PC-3 (cell line): ENCODE measurements around the gene LSP1. TPM values are rescaled to one million over a fixed set of nuclear protein-coding genes. Genes with fewer than 3 reads are reported as not detected.

Experiments
- ATAC-seq: fragments of 200-7000 bp; cut with Tn5 transposase; 2 replicates; pipeline ENCODE4 v1.9.1; 2020; ENCODE audit warnings: mild to moderate bottlenecking, moderate library complexity
- BruUV-seq: library from RNA; stranded (reverse); fragments of 400-500 nt; replicated peaks from 2 replicates; lab custom pipeline; 2021; lab: Mats Ljungman, UMichigan
- CTCF ChIA-PET: fragments of 300-600 bp; sonication (Branson Sonifier 250); formaldehyde crosslinking; loops from one replicate; lab custom pipeline; 2022; ENCODE audit warnings: antibody characterized with exemption; lab: Charles Lee
- POLR2A ChIA-PET: fragments of 300-600 bp; sonication (Branson Sonifier 250); formaldehyde crosslinking; loops from one replicate; lab custom pipeline; 2022; ENCODE audit warnings: antibody characterized with exemption; ENCODE audit not compliant: unreplicated experiment; lab: Charles Lee
- DNase-seq: peaks from one replicate; pipeline ENCODE4 v3.0.0-alpha.2; 2015
- H2AFZ ChIP-seq: fragments of 300-600 bp; sonication (generic); 2 replicates; pipeline ENCODE4 v1.6.0; 2016; ENCODE audit warnings: antibody characterized with exemption, low read length
- H3F3A ChIP-seq: fragments of 300-600 bp; sonication (generic); one replicate; pipeline ENCODE4 v1.6.0; 2017; ENCODE audit warnings: antibody characterized with exemption, low read length, control low read depth, mild to moderate bottlenecking; ENCODE audit not compliant: unreplicated experiment
- H3K27ac ChIP-seq: fragments of 300-600 bp; sonication (generic); 2 replicates; pipeline ENCODE4 v1.5.1; 2016; ENCODE audit warnings: mild to moderate bottlenecking, low read length
- H3K27me3 ChIP-seq: fragments of 300-600 bp; sonication (generic); 2 replicates; pipeline ENCODE4 v1.6.1; 2016; ENCODE audit warnings: low read length, mixed read lengths
- H3K36me3 ChIP-seq: fragments of 300-600 bp; sonication (generic); 2 replicates; pipeline ENCODE4 v1.6.1; 2016; ENCODE audit warnings: low read depth, mixed run types, low read length, mixed read lengths
- H3K4me1 ChIP-seq: fragments of 300-600 bp; sonication (generic); 2 replicates; pipeline ENCODE4 v1.5.1; 2016; ENCODE audit warnings: low read length; ENCODE audit not compliant: insufficient read depth
- H3K4me2 ChIP-seq: fragments of 300-600 bp; sonication (generic); 2 replicates; pipeline ENCODE4 v1.6.0; 2016; ENCODE audit warnings: low read length
- H3K4me3 ChIP-seq: fragments of 300-600 bp; sonication (generic); 2 replicates; pipeline ENCODE4 v1.5.1; 2016; ENCODE audit warnings: mild to moderate bottlenecking, low read length, mixed read lengths
- H3K79me2 ChIP-seq: fragments of 300-600 bp; sonication (generic); 2 replicates; pipeline ENCODE4 v1.6.1; 2017; ENCODE audit warnings: low read length, mixed read lengths
- H3K9ac ChIP-seq: fragments of 300-600 bp; sonication (generic); 2 replicates; pipeline ENCODE4 v1.6.0; 2016; ENCODE audit warnings: mild to moderate bottlenecking, low read length
- H3K9me2 ChIP-seq: fragments of 300-600 bp; sonication (generic); replicated peaks from 2 replicates; pipeline ENCODE4 v1.6.1; 2016; ENCODE audit warnings: mixed run types, low read length, mixed read lengths
- H3K9me3 ChIP-seq: fragments of 300-600 bp; sonication (generic); 2 replicates; pipeline ENCODE4 v1.6.1; 2016; ENCODE audit warnings: low read length, mixed read lengths
- H4K20me1 ChIP-seq: fragments of 300-600 bp; sonication (generic); 2 replicates; pipeline ENCODE4 v1.6.1; 2016; ENCODE audit warnings: low read length, mixed read lengths
- EZH2 ChIP-seq: fragments of 300-600 bp; sonication (generic); IDR thresholded peaks from one replicate; pipeline ENCODE4 v1.6.1; 2017; ENCODE audit warnings: antibody characterized with exemption, mild to moderate bottlenecking, low read length; ENCODE audit not compliant: unreplicated experiment
- EZH2phosphoT487 ChIP-seq: fragments of 300-600 bp; sonication (generic); IDR thresholded peaks from 2 replicates; pipeline ENCODE4 v1.6.1; 2018; ENCODE audit warnings: mild to moderate bottlenecking, antibody characterized with exemption, low read length, borderline replicate concordance
- intact Hi-C: fragments of 100-400 bp; cut with micrococcal nuclease; formaldehyde crosslinking; loops from 2 replicates; pipeline ENCODE4 v1.9.0; 2023
- total RNA-seq: library from RNA; depleted of rRNA; stranded (reverse); fragments of >200 nt; gene quantifications from 2 replicates; pipeline ENCODE4 v1.2.3, GENCODE V29; 2014
- TF ChIP-seq, protein P1 (sequence below): fragments of 300-600 bp; sonication (generic); conservative IDR thresholded peaks from 2 replicates; pipeline ENCODE4 v1.5.1; 2017; ENCODE audit warnings: antibody characterized with exemption, low read depth, mild to moderate bottlenecking, low read length

Gene LSP1
- total RNA-seq, 1 experiment from 2014 or later: not detected

DNA sequence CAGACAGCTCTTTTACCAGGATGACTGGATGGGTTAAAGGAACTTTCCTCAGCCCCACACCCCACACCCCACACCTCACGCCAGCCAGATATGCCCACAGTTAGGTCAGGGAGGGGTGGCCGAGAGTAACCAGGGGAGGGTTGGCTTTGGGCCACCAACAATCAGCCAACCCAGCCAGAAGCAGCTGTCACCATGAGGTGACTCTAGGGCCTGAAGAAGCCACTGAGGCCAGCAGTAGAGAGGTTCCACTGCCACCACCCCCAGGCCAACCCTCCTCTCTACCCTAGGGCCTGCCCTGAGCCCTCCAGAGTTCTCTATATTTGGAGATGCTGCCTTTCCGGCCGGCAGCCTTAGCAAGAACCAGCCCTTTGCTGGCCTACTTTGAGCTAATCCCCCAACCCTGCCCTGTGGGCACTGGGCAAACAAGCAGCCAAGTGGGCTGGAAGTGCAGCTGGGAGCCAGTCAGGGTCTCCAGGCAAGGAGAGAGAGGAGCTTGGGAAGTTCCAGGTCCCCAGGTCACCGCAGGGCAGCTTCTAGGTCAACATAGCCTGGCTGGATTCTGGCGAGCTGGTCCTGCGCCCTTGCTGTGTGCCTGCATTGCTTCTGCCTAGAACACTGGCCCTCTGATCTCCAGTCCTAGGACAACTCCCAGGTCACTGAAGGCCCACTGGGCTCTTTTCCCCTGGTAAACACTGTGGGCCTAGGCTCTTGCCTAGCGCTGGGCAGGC, 30.1 kb upstream of the LSP1 start:
- Histone ChIP-seq H3K79me2 (no peaks in the 10 kb centered on the region), H3K9me2 (no peaks in the 10 kb centered on the region), H3K36me3 (no peaks in the 10 kb centered on the region), H3K4me2 (no peak overlapping the region), H3K27ac (no peak overlapping the region), H3F3A (no peaks in the 10 kb centered on the region), H3K4me1 (peaks cover 13% of the 10 kb centered on the region), H3K4me3 (no peak overlapping the region), H3K27me3 (no peaks in the 10 kb centered on the region), H4K20me1 (no peaks in the 10 kb centered on the region), H2AFZ (no peak overlapping the region), H3K9ac (no peak overlapping the region), H3K9me3 (no peaks in the 10 kb centered on the region)
- ChIA-PET POLR2A (no interaction called here), CTCF (interaction anchor here (0.5 kb wide), 1 partner anchor 10 kb away, joined by 7 read pairs; no protein-coding TSS in a partner anchor)
- no TSS peak for BruUV-seq
- DNase-seq: no peak
- ATAC-seq: no peak
- intact Hi-C loops: no loop called here
- TF ChIP-seq, protein P1, sequence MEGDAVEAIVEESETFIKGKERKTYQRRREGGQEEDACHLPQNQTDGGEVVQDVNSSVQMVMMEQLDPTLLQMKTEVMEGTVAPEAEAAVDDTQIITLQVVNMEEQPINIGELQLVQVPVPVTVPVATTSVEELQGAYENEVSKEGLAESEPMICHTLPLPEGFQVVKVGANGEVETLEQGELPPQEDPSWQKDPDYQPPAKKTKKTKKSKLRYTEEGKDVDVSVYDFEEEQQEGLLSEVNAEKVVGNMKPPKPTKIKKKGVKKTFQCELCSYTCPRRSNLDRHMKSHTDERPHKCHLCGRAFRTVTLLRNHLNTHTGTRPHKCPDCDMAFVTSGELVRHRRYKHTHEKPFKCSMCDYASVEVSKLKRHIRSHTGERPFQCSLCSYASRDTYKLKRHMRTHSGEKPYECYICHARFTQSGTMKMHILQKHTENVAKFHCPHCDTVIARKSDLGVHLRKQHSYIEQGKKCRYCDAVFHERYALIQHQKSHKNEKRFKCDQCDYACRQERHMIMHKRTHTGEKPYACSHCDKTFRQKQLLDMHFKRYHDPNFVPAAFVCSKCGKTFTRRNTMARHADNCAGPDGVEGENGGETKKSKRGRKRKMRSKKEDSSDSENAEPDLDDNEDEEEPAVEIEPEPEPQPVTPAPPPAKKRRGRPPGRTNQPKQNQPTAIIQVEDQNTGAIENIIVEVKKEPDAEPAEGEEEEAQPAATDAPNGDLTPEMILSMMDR: no peak
- no peak for TF ChIP-seq EZH2
- no peak for TF ChIP-seq EZH2phosphoT487

- no peak overlapping the region for H3K4me2 ChIP-seq
- ChIA-PET POLR2A (no interaction called here), CTCF (interaction anchor here (0.5 kb wide), 1 partner anchor 9 kb away, joined by 5 read pairs; no protein-coding TSS in a partner anchor)
- H3K9me2 ChIP-seq: no peaks in the 10 kb centered on the region
- TF ChIP-seq, protein P1: no peak
- no peak for TF ChIP-seq EZH2
- no peak for TF ChIP-seq EZH2phosphoT487
- DNase-seq (no peak), ATAC-seq (no peak)
- no peaks in the 10 kb centered on the region for H3F3A ChIP-seq
- no peak overlapping the region for H3K9ac ChIP-seq
- H3K9me3 ChIP-seq: no peaks in the 10 kb centered on the region
- H3K36me3 ChIP-seq: no peaks in the 10 kb centered on the region
- intact Hi-C loops: no loop called here
- peaks cover 21% of the 10 kb centered on the region for H3K4me1 ChIP-seq
- H3K27me3 ChIP-seq: no peaks in the 10 kb centered on the region
- no peaks in the 10 kb centered on the region for H4K20me1 ChIP-seq
- no peak overlapping the region for H3K27ac ChIP-seq
- no peaks in the 10 kb centered on the region for H3K79me2 ChIP-seq
- BruUV-seq: no TSS peak
- no peak overlapping the region for H2AFZ ChIP-seq
- no peak overlapping the region for H3K4me3 ChIP-seq
Observed at GRCh38 chr11:1823376-1824220, 29.3 kb upstream of the LSP1 start.
